Peyer's patch (tissue), 4 donors: Measurements from ENCODE around the gene HS3ST3B1. TPM values are rescaled to one million over a fixed set of nuclear protein-coding genes. Genes with fewer than 3 reads are reported as not detected.

Source experiments
- DNase-seq, 3 donors: peaks; one replicate each; pipeline ENCODE4 v3.0.0-alpha.2; 2017 to 2019
- H3K27ac ChIP-seq, 4 donors: fragments of 200-600 bp; sonication (generic); one replicate each; pipeline ENCODE4 v1.5.1; 2016 to 2019
- H3K27me3 ChIP-seq, 2 donors: fragments of 200-600 bp; sonication (generic); one replicate each; pipeline ENCODE4 v1.5.1; 2019
- H3K36me3 ChIP-seq, 3 donors: fragments of 200-600 bp; sonication (generic); one replicate each; pipeline ENCODE4 v1.5.1; 2016 to 2019
- H3K4me1 ChIP-seq, 4 donors: fragments of 200-600 bp; sonication (generic); one replicate each; pipeline ENCODE4 v1.5.1; 2016 to 2019
- H3K4me3 ChIP-seq, 4 donors: fragments of 200-600 bp; sonication (generic); 1 replicate in 3 of 4; 2 replicates in 1 of 4; pipeline ENCODE4 v1.5.1; 2016 to 2019; ENCODE audit warnings: mild to moderate bottlenecking in 1 of 4
- H3K9me3 ChIP-seq, 4 donors: fragments of 200-600 bp; sonication (generic); one replicate each; pipeline ENCODE4 v1.5.1; 2016 to 2019; ENCODE audit warnings: mild to moderate bottlenecking in 1 of 4
- CTCF ChIP-seq, 6 experiments: fragments of 450-650 bp in 4 of 6; fragments of 200-600 bp in 2 of 6; sonication (generic) in 1 of 6; IDR thresholded peaks; one replicate each; pipeline ENCODE4 v1.5.1; 2017 to 2019; ENCODE audit warnings: antibody characterized with exemption in 6 of 6, mild to moderate bottlenecking in 3 of 6, moderate library complexity in 1 of 6
- POLR2A ChIP-seq, 2 donors: fragments of 450-650 bp; IDR thresholded peaks; one replicate each; pipeline ENCODE4 v1.5.1; 2017; ENCODE audit warnings: antibody characterized with exemption in 2 of 2, mild to moderate bottlenecking in 2 of 2, moderate library complexity in 2 of 2
- total RNA-seq, 4 donors: library from RNA; depleted of rRNA; stranded (reverse); fragments of >200 nt; gene quantifications; one replicate each; pipeline ENCODE4 v1.1.0, GENCODE V29; 2016

HS3ST3B1 gene
- total RNA-seq, 4 donors from 2014 or later: 2.1 to 5.4 (median 3.3) TPM

GRCh38 chr17:14311186-14311705, 10.4 kb downstream of the HS3ST3B1 start:
- Histone ChIP-seq H3K36me3 (no peaks in the 10 kb centered on the region), H3K9me3 (no peaks in the 10 kb centered on the region), H3K4me1 (peaks cover 0 to 8% (median 2%) of the 10 kb centered on the region in 4 donors), H3K27me3 (no peaks in the 10 kb centered on the region), H3K27ac (no peak overlapping the region), H3K4me3 (no peak overlapping the region)
- TF ChIP-seq CTCF (IDR thresholded peaks at IDR 0.05): no peak
- no peak for TF ChIP-seq POLR2A (IDR thresholded peaks at IDR 0.05)
- DNase-seq: no peak

- Histone ChIP-seq H3K27me3 (no peaks in the 10 kb centered on the region), H3K27ac (no peak overlapping the region)
- no peak for TF ChIP-seq CTCF (IDR thresholded peaks at IDR 0.05)
- TF ChIP-seq POLR2A (IDR thresholded peaks at IDR 0.05): no peak
Measured at GRCh38 chr17:14311981-14312380, 11.1 kb downstream of the HS3ST3B1 start.

GRCh38 chr17:14312522-14312921, 11.6 kb downstream of the HS3ST3B1 start:
- peaks cover 0 to 8% (median 2%) of the 10 kb centered on the region in 4 donors for H3K4me1 ChIP-seq
- no peaks in the 10 kb centered on the region for H3K36me3 ChIP-seq
- H3K4me3 ChIP-seq: no peak overlapping the region
- no peaks in the 10 kb centered on the region for H3K27me3 ChIP-seq
- TF ChIP-seq POLR2A (IDR thresholded peaks at IDR 0.05): no peak
- TF ChIP-seq CTCF (IDR thresholded peaks at IDR 0.05): no peak
- DNase-seq: no peak
- H3K27ac ChIP-seq: no peak overlapping the region
- no peaks in the 10 kb centered on the region for H3K9me3 ChIP-seq

More at GRCh38 chr17:14311981-14312380, 11.1 kb downstream of the HS3ST3B1 start:
- no peaks in the 10 kb centered on the region for H3K36me3 ChIP-seq
- H3K4me1 ChIP-seq: peaks cover 0 to 8% (median 2%) of the 10 kb centered on the region in 4 donors
- DNase-seq: no peak
- no peak overlapping the region for H3K4me3 ChIP-seq
- no peaks in the 10 kb centered on the region for H3K9me3 ChIP-seq

DNA sequence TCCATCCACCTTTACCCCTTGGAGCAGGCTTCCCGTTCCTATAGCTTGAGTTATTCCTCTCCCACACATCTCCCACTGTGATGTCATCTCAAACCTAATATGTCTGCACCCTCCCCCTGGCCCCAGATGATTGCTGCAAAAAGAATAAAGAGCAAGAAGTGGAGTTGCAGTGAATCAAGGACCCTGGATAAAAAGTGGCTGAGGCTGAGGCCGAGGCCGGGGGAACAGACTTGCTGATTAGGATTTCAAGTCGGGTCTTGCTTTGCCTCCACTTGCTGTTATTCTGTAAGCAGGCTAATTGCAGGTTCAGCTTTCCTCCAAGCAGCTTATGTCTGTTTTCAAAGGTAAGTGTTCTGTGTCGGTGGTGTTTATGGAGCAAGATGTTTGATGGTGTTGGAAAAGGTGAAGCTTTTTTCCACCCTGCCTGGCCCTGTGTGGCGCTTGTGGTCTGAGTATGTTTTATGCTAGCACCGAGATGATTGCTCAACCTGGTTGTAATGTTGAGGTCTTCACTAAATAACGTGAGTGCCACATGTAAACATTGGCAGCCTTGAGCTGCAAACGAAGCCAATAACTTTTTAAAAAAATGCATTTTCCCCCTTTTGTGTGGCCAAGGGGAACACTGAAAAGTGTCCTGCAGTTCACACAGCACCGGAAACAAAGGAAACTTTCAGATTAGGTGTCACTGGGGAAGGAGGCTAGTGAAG, 15.4 kb downstream of the HS3ST3B1 start:
- Histone ChIP-seq H3K36me3 (no peaks in the 10 kb centered on the region), H3K4me3 (no peak overlapping the region), H3K4me1 (no peaks in the 10 kb centered on the region), H3K27me3 (no peaks in the 10 kb centered on the region), H3K27ac (no peak overlapping the region), H3K9me3 (no peaks in the 10 kb centered on the region)
- DNase-seq: no peak
- TF ChIP-seq POLR2A (IDR thresholded peaks at IDR 0.05) (no peak), CTCF (IDR thresholded peaks at IDR 0.05) (no peak)

DNA sequence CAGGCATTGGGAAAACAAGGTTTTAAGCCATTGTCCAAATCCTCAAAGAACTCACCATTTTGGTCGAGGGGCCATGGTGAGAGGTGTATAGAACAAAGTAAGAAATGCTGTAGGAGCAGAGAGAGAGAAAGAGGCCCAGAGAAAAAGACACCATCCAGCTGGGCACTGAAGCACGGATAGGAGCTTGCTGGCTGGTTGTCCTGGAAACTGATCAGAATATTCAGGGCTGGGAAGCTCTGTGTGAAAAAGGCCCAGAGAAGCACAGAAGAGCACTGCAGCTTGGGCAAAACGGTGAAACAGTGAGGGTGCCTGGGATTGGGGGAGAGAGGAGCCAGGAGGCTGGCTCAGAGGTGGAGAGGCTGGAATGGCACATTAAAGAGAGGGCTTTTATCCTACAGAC, 16.5 kb downstream of the HS3ST3B1 start:
- no peak for DNase-seq
- H3K27ac ChIP-seq: no peak overlapping the region
- TF ChIP-seq CTCF (IDR thresholded peaks at IDR 0.05) (no peak), POLR2A (IDR thresholded peaks at IDR 0.05) (no peak)
- no peaks in the 10 kb centered on the region for H3K36me3 ChIP-seq
- H3K4me3 ChIP-seq: no peak overlapping the region
- H3K4me1 ChIP-seq: no peaks in the 10 kb centered on the region
- no peaks in the 10 kb centered on the region for H3K9me3 ChIP-seq
- no peaks in the 10 kb centered on the region for H3K27me3 ChIP-seq
